Stimulated activated CD8-positive, alpha-beta memory T cell treated with anti-CD3 and anti-CD28 coated beads, Interleukin-7, amount 100 ng/mL, for 1 hour (primary cell): ENCODE results near the gene COL23A1.
"Not testable (repeated sequence)": the region's sequence is repeated elsewhere in the genome, so short reads cannot be mapped to it uniquely, and the experiment has no call there.

ENCODE experiments used
- DNase-seq, 2 donors: peaks; one replicate each; pipeline ENCODE4 v3.0.0-alpha.2; 2020; ENCODE audit warnings: low read depth in 2 of 2

COL23A1 gene

GRCh38 chr5:178378527-178379484 is 211.4 kb downstream of the COL23A1 start:
- no peak for DNase-seq

DNA sequence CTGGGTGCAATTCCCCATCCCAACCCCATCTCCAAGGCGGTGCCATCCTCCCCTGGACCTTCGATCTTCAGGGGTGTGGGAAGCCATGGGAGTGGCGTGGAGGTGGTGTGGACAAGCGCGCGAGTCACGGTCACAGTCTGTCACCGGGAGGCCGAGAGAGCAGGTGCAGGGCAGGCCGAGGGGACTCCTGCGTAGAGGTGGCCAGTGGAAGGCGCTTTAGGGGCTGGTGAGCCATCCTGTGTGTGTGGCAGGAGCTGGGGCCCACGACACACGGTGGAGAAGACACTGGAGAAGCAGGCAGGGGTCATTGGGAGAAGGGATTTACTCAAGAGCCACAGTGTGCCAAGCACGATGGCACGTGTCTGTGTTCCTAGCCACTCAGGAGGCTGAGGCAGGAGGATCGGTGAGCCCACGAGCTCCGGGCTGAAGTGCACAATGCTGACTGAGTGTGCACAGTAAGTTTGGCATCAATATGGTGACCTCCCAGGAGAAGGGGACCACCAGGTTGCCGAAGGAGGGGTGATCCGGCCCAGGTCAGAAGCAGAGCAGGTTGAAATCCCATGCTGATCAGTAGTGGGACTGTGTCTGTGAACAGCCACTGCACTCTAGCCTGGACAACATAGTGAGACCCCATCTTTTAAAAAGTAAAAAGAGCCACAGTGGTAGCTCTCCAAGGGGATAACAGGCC is 212.5 kb downstream of the COL23A1 start:
- no peak for DNase-seq

DNA sequence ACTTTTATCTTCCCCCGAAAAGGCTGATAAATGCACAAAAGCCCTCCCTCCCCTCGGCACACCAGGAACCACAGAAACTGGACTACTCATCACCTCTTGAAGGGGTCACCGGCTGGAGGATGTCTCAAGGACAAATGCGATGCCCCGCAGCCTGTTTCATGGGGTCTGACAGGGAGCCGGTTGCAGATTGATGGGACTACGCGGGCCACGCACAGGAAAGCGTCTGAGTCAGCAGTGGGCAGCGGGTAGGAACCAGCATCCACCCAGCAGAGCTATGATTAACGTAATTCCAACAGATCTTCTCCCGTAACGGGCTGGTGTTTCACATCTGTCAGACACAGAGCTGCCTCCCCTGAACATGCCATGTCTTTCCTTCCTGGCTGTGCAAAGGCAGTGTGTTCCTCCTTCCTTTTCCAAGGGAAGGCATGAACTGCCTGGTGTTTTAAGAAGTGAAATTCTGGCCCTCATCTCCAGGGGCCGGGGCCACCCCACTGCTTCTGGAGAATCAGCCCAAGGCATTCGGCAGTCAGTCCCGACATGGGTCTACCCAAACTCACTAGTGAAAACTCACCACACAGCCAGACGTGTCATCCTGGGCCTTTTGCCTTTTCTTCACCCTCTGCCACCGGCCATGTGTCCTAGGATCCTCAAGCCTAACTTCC is 213.1 kb downstream of the COL23A1 start:
- no peak for DNase-seq

DNA sequence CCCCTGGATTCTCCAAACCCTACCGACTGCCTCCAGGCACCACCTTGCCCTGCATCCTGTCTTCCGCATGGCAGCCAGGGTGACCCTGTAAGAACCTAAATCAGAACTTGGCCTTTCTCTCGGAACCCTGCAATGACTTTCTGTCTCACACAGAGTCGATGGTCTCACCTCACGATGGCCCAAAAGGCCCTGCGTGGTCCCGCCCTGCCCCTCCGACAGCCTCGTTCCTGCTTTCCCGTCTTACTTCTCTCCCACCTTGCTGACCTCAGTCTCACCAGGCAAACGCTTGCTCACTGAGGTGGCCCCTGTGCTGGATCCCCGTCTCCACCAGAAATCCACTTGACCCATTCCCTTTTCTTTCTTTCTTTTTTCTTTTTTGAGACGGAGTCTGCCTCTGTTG is 214.8 kb downstream of the COL23A1 start:
- no peak for DNase-seq

GRCh38 chr5:178373711-178374110 is 216.5 kb downstream of the COL23A1 start:
- no peak for DNase-seq

DNA sequence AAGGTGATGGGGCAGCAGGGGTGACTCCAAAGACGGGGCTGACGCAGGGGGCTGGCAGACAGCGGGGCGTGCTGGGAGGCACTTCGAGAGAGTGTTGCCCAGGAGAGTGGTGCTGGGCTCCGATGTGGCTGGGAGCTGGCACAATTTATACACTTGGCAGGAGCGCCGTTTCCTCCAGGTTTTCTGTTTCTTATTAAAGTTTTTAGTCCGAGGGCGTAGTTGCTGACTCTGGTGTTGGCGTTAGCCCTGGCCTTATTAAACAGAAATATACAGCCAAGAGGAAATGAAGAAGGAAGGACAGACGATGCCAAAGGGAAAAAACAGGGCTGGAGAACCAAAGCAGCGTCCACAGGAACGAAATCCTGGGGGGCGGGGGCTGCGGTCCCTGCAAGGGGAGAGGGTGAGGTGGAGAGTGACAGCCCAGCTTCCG is 218.0 kb downstream of the COL23A1 start:
- no peak for DNase-seq

DNA sequence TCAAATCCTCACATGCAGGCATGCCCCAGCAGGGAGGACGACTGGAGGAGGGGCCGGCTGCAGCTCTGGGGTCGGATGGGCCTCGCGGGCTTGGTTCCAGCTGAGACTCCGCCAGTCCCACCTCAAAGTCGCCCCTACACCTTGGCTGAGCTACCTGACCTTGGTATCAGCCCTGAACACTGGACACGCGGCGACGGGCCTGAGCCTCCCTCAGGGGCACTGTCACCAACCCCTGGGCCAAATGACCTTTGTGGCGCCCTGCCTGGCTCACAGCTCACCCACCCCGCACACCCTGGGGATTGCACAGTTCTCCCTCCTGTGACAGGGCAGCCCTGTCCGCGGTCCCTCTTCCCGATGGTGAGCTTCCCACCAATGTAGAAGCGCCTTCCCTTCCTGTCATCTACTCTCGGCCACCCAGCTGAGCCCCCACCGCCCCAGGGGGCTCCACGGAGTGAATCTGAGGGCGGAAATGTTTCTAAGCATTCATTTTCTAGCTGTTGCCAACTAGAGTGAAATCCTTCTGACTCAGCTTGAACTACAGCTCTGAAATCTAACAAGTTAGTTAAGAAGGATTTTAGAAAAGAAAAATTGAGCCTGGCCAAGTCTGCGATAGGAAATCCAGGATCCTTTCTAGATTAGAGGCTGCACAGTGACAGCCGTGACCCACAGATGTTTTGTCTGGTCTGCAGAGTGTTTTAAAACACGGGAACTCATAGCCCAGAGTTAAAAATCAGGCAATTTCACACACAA is 218.7 kb downstream of the COL23A1 start:
- no peak for DNase-seq

- DNase-seq: no peak
Measured at GRCh38 chr5:178370102-178370501, 220.1 kb downstream of the COL23A1 start.

- not testable (repeated sequence) for DNase-seq
Measured at GRCh38 chr5:178369469-178369868, 220.7 kb downstream of the COL23A1 start.

DNA sequence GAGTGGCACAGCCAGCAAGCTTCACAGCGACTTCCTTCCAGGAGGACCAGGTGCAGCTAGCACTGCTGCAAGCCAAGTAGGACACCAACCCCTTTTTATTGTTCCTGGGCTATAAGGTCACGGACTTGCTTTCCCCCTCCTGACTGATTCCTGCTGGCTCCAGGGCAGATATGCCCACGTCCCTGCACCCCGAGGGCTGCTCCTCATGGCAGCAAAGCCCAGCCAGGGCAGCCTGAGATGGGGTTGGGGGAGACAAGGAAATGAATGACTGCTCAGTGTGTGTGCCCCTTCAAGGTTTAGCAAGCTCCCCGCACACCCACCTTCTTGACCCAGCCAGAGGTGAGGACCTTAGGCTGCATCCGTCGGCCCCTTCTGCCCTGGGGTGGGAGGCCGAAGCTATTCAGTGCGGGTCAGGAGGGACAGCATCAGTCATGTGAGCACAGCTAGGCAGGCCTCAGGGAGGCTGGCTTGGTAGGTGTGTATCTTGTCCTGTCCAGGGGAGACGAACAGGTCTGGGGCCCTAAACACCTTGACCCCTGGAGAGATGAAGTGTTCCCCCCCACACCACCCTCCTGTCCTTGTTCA is 221.4 kb downstream of the COL23A1 start:
- DNase-seq: no peak

GRCh38 chr5:178368274-178368673 is 221.9 kb downstream of the COL23A1 start:
- DNase-seq: no peak

DNA sequence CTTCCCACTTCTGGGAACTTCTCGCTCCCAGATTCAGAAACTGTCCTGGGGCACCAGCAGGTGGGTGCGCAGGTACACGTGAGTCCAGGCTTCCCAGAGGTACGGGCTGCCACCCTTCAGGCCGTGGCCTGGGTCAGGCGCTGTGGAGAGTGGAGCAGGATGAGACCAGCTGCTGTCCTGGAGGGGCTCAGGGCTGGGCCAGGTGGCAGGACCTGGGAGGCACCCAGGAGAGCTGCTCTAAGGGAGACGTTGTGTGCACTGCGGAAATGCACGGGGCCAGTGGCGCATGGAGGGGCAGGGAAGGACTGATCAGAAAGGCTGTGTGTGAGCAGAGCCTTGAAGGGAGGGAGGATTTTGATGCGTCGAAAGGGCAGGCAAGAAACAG is 222.5 kb downstream of the COL23A1 start:
- DNase-seq: no peak

- no peak for DNase-seq
Measured at GRCh38 chr5:178366998-178367735, 223.0 kb downstream of the COL23A1 start.

GRCh38 chr5:178365501-178366440 is 224.4 kb downstream of the COL23A1 start:
- DNase-seq: no peak

- DNase-seq: no peak
Measured at GRCh38 chr5:178364326-178364675, 225.9 kb downstream of the COL23A1 start.

- DNase-seq: no peak
Measured at GRCh38 chr5:178363501-178364325, 226.5 kb downstream of the COL23A1 start.

GRCh38 chr5:178361657-178362445 is 228.3 kb downstream of the COL23A1 start:
- no peak for DNase-seq

DNA sequence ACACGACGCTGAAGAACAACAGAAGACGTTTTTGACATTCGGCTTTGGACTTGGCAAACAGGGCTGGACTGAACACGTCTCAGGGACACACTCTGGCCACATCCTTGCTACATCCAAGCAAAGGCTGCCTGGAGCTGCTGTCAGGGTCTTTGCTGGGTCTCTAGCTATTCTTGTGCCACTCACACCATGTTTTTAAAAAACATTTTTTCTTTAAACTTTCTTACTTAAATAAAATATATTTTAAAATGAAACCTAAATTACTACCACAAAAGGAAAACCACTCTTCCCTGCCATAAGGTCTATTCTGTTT is 229.3 kb downstream of the COL23A1 start:
- no peak for DNase-seq
